ENCODE data around the gene FBXL7.

- TF ChIP-seq POLR2AphosphoS5 (IDR thresholded peaks at IDR 0.05) (no peak), POLR2A (IDR thresholded peaks at IDR 0.05) (no peak), CTCF (IDR thresholded peaks at IDR 0.05) (no peak)
Observed at GRCh38 chr5:15680455-15680854, 180.5 kb downstream of the FBXL7 start.

Data from suprapubic skin (tissue), 4 donors.